Hematopoietic multipotent progenitor cell treated with erythropoietin and hydrocortisone succinate and interleukin-3 and kit ligand, for 17 days (in vitro differentiated cells): ENCODE data around the gene ANO6.

ENCODE experiments used
- DNase-seq: peaks from one replicate; pipeline ENCODE4 v3.0.0-alpha.2; 2015; ENCODE audit warnings: low spot score

ANO6 gene

GRCh38 chr12:45279931-45280830 lies 64.3 kb downstream of the ANO6 start:
- DNase-seq: no peak

- no peak for DNase-seq
Measured at GRCh38 chr12:45281994-45282393, 66.1 kb downstream of the ANO6 start.

GRCh38 chr12:45282411-45282810 lies 66.5 kb downstream of the ANO6 start:
- no peak for DNase-seq

- DNase-seq: no peak
Measured at GRCh38 chr12:45284096-45284901, 68.4 kb downstream of the ANO6 start.

DNA sequence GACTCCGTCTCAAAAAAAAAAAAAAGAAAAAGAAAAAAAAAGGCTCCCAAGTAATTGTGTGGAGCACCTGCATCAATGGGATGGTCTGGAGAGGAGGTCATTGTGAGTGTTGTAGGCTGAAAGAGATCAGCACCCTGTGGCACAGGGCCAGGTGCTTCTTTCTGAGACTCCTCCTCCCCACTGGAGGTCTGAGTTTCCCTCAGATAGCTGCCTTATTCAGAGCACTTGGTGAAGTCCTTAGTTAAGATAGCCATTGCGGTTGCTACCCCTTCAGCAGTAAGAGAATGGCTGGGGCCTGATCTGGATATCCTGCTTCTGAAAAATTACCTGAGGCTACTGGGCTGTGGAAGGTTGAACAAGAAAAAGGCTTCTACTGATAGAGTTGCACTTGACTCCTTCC lies 69.8 kb downstream of the ANO6 start:
- no peak for DNase-seq

- no peak for DNase-seq
Measured at GRCh38 chr12:45286621-45287020, 70.7 kb downstream of the ANO6 start.

DNA sequence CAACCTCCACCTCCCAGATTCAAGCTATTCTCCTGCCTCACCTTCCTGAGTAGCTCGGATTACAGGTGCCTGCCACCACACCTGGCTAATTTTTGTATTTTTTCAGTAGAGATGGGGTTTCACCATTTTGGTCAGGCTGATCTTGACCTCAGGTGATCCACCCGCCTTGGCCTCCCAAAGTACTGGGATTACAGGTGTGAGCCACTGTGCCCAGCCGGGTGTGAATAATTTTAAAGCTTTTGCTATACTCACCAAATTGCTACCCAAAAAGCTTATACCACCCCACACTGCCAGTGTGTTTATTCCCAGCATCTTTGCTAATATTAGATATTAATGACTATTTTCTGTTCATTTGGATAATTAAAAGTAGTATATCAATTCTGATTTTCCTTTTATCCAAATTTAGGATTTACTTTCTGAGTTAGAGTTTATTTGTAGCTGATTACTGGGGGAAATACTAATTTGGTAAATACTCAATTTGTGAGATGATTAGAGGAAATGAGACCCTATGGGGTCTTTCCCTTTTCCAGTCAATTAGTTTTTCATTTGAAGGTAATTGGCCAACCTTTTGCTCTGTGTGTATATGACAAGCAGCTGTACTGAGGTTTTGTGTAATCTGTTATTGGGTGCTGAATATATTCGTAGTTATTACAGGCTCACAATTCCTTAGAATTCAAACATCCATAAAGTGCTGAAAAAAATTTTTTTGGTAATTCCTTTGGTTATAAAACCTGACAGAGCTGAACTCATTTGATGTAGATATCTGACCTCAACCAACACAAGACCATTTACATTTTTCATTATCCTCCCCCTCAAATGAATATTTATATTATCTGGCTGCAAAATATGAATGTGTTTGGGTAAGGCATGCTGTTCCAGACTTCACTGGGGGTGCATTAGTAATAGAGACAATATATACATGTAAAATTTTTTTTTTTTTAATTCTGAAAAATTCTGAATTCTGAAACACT lies 73.6 kb downstream of the ANO6 start:
- DNase-seq: no peak

DNA sequence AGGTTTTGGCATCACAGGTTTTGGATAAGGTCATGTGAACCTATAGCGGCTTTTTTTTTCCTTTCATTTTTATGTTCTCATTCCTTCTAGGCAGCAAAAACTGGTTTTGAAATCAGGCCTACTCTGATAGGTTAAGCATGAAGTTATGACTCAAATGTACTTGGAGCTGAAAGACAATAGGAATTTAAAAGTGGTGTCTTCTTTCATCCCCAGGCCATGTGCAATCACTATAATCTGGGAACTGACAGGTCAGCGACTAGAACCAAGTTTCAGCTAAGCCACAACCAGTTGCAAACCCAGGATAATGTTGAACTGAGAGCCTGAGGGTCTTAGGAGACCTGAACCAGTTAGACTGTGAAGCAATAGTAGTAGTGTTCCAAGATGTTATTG lies 74.3 kb downstream of the ANO6 start:
- DNase-seq: no peak

GRCh38 chr12:45291518-45291917 lies 75.6 kb downstream of the ANO6 start:
- no peak for DNase-seq

- no peak for DNase-seq
Measured at GRCh38 chr12:45292486-45293195, 76.7 kb downstream of the ANO6 start.

DNA sequence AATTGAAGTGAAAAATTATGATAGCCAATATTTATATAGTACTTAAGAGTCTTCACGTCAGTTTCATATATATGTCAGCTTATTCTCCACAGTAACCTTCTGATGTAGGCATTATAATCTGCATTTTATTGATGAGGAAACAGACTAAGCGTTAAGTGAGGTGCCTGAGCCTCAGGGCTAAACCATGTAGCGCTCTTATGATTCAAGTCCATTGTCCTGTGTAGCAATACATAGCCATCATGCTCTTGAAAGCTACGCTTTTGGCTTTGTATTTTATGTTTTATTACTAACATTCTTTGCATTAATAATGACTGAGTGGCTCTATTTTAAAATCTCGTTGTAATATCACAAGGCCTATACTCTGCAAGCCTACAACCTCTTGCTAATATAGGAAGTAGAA lies 79.0 kb downstream of the ANO6 start:
- DNase-seq: no peak

DNA sequence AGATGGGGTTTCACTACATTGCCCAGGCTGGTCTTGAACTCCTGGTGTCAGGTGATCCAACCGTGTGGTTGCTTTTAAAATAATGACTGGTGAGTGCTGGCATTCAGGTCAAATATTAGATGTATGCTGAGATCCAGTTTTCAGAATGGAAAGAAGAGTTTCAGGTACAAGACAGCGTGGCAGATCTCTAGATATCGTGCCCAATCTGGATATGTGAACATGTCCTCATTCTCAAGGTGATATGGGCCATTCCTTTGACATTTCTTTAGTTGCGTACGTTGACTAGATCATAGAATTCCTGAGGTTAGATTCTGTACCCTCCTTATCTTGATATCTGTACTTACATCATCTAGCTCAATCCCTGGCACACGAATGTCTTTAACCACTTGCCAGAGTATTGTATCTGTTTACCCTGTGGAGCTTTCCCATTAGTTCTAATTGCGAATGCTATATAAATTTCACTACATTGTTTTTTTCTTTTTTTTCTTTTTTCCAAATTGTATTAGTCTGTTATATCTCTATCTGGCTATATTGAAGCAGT lies 80.2 kb downstream of the ANO6 start:
- no peak for DNase-seq

GRCh38 chr12:45298047-45298446 lies 82.2 kb downstream of the ANO6 start:
- no peak for DNase-seq

DNA sequence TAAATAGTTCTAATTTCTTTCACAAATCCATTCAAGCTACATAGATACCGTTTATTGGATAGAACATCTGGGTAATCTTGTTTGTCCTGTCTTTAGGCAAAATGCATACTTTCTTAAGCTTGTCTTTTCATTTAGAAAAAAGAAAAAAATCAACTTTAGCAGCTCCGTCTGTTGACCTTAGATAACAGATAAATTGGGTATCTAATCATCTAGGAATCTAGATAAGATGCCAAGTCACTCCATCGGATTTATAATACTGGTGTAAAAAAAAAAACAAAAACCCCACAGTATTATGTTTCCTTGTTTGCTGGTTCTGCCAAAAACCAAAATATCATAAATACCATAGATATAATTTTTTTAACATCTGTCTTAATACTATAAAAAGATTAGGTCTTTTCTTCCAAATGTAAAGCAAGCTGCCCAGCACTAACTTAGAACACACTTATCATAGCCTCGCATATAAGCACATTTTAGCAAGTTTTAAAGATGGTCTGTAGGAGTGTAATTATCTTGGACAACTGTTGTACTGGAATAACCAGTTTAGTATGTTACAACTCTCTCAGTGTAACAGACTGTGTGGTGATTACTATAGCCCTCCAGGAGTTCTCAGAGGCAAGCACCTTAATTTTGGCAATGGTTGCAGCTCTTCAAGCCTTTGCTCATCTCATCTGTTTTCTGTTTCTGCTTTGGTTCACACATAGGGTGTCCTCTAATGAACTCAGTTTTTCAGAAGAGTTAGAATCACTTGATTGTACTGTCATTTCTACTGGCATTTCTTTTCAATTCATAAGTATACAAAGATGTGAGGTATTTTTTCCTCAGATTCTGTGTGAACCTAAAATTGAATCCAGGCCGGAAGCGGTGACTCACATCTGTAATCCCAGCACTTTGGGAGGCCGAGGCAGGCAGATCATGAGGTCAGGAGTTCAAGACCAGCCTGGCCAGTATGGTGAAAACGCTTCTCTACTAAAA lies 83.1 kb downstream of the ANO6 start:
- no peak for DNase-seq

GRCh38 chr12:45302621-45303369 lies 86.9 kb downstream of the ANO6 start:
- DNase-seq: no peak

- DNase-seq: no peak
Measured at GRCh38 chr12:45303945-45304344, 88.0 kb downstream of the ANO6 start.

GRCh38 chr12:45304514-45305178 lies 88.8 kb downstream of the ANO6 start:
- DNase-seq: no peak

DNA sequence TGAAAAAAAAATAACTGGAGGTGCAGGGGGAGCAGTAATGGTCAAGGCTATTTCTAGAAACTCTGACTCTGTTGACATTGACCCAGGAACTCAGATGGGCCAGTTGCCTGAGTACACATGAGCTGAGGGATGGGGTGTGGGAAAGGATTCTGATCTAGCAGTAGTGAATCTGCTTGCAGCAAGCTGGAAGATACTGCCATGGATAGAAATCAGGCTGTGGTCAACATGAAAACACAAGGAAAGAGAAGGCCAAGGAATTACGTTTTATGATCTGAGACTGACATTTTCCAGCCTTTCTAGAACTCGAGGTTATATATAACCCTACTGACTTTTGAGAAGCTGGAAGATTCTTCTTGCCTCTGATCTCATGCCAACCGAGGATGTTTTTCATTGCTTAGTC lies 90.0 kb downstream of the ANO6 start:
- DNase-seq: no peak
